CD4-positive, alpha-beta T cell treated with Interleukin-2 at 100 ng/mL for 4 hours (primary cell): Measurements from ENCODE around the gene HACE1.
A peak's percentile ranks its signal among the peaks of the same experiment; 100 is the strongest.
"Not testable (repeated sequence)": the region's sequence is repeated elsewhere in the genome, so short reads cannot be mapped to it uniquely, and the experiment has no call there.

ENCODE experiments used
- DNase-seq: peaks from one replicate; pipeline ENCODE4 v3.0.0-alpha.2; 2020; ENCODE audit warnings: low spot score

The HACE1 gene

DNA sequence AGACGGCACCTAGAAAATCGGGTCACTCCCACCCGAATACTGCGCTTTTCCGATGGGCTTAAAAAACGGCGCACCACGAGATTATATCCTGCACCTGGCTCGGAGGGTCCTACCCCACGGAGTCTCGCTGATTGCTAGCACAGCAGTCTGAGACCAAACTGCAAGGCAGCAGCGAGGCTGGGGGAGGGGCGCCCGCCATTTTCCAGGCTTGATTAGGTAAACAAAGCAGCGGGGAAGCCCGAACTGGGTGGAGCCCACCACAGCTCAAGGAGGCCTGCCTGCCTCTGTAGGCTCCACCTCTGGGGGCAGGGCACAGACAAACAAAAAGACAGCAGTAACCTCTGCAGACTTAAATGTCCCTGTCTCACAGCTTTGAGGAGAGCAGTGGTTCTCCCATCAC is 122.2 kb downstream of the HACE1 start:
- DNase-seq = not testable (repeated sequence)

GRCh38 chr6:104736545-104736944 is 123.2 kb downstream of the HACE1 start:
- no peak for DNase-seq

DNA sequence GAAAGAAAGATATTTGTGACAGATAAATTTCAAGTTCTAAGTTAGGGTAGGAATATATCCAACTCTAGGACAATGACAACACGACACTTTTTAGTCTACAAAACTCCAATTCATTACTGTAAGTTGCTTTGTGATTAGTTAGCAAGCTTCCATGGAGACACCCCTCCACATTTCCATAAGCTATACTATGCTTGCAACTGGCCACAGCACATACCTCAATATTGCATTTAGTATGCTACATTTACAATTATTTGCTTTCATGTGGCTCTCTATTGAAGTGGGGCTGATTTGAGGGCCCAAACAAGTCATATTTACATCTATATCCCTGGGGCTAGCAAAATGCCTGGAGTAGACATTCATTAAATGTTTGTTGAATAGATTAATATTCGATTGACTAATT is 129.3 kb downstream of the HACE1 start:
- no peak for DNase-seq

- DNase-seq = no peak
Observed at GRCh38 chr6:104729433-104729832, 130.3 kb downstream of the HACE1 start.

DNA sequence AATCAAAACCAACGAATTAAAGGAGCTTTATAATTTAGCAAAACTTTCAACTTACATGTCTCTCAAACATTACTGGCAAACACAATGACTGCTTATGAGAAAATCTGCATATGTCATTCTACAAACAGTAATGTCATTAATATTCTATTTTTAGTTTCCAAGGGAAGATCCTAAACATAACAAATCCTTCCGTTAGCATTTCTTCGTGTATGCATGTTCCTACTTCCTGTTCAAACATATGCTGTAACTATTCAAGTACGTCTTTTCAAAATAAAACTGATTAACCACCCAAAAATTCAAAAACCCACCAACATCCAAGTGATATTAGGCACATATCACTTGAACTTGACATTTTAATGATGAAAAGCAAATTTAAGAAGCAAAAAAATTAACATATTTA is 131.3 kb downstream of the HACE1 start:
- DNase-seq = no peak

DNA sequence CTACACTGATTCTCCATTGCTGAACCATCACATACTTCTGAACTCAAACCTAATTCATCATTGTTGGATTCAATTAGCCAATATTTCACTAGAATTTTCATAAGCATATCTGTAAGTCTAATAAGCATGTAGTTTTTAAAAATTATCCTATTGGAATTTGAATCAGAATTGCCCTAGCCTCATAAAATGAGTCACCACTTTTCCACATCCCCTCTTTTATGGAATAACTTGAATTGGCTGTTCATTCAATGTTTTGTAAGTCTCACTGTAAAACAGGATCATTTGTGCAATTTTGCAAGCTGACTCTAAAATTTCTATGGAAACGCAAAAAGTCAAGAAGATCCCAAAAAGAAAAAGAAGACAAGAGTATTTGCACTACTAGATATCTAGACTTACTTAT is 141.0 kb downstream of the HACE1 start:
- no peak for DNase-seq

DNA sequence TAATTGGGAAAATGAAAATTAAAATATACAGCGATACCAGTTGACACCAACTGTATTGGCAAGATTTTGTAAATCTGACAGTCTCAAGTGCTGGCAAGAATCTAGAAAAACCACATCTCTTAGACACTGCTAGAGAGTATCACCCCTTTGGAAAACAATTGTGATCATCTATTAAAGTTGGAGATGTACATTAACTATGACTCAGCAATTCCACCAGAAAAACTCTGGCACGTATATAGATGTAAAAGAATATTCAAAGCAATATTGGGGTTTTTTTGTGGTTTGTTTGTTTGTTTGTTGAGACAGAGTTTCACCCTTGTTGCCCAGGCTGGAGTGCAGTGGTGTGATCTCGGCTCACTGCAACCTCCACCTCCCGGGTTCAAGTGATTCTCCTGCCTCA is 142.9 kb downstream of the HACE1 start:
- DNase-seq = no peak

- no peak for DNase-seq
Observed at GRCh38 chr6:104714796-104715195, 144.9 kb downstream of the HACE1 start.

GRCh38 chr6:104713982-104714381 is 145.7 kb downstream of the HACE1 start:
- no peak for DNase-seq

- DNase-seq = no peak
Observed at GRCh38 chr6:104711371-104711770, 148.3 kb downstream of the HACE1 start.

DNA sequence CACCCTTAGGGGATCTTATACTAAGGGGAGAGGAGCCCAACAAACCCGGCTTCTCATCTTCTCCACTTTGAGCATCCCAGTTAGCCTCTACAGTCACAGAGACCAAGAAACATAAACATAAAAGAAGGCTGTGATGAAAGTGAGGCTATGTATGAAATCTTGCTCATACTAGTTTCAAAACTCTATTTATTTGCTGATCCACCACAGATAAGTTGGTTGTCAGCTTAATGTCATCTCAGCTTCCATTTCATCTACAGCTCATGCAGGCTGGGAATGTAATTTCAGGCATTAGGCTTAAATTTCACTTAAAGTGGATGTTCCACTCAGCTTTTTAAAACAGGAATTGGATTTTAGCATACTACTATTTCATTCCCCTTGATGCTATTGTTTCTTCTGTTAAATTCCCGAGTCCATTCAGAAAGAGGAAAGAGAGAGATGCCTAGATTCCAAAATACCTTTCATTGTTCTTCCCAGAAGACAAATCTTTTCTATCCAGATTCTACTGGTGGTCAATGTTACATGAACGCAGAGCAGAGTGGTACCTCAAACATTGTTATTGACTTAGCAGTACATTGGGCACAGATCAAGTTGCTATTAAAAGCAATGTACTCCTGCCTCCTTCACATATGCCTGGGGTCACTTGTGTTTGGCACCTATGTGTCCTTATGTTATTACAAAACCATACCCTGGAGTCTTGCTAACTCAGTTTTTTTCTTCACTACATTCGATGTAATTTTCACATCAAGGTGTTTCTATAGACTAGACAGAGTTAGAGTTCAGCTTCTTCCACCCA is 149.0 kb downstream of the HACE1 start:
- no peak for DNase-seq

GRCh38 chr6:104705916-104706442 is 153.7 kb downstream of the HACE1 start:
- no peak for DNase-seq

- peak; percentile 46 for DNase-seq
Observed at GRCh38 chr6:104705095-104705707, 154.5 kb downstream of the HACE1 start.

DNA sequence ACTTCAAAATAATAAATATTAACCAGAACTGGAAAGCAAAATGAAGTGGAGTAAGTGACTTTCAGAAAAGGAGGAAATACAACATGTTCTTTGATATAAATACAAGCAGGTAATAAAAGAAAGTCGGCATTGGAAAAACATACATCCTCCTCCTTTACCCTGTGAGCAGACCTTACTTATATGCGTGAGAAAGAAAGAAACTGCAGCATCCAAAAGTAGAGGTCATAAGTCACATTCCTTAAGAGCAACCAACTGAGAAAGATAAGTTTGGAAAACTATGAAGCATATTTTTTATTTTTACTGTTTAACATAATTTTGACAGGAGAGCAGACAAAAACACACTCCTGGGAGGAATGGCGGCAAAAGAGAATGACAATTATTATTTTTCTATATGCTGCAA is 155.5 kb downstream of the HACE1 start:
- no peak for DNase-seq

GRCh38 chr6:104702126-104702841 is 157.4 kb downstream of the HACE1 start:
- no peak for DNase-seq

GRCh38 chr6:104700371-104701185 is 159.1 kb downstream of the HACE1 start:
- no peak for DNase-seq

DNA sequence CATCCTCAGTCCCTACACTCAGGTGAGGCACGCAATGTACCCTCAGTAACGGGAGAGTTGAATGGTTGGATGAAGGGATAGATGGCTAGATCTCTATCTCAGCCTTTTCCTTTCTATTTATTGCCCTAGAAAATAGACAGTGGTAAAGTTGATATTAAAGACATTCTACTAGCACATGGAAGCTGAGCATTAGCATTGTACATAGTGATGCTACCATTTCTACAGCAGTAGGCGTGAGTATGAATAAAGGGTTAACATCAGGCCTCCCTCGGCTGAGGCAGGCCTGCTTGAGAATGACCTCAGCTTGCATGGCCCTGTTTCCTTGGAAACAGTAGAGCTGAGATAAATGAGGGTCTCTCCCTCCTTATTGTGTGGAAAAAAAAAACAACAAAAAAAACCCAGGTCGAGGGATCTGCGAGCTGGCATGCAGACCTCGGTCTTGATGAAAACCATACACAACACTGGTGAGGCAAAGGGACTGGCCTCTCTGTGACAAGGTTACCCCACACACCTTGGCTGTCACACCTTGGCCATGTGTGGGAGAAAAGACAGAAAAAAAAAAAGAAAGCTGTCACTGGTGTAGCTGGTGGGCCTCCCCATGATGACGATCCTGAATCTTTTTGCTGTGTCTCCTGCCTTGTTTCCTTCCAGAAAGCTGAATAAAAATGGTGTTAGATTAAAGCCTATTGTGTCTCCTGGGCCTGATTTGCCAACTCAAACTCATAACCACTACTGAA is 160.0 kb downstream of the HACE1 start:
- no peak for DNase-seq

DNA sequence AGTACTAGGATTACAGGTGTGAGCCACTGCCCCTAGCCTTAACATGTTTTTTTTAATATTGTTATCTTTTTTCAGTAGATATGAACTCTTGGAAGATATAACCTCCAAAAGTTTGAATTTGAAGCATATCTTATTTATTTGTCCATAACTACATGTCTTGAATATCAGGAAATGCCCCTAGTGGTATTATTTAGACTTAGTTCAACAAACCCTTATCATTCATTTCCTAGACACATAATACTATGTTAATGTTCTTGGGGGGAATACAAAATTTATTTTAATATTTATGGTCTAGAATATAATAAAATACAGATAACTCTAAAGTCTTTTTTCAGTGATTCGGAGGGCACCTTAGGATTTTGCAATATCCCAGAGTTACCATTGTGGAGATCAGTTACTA is 160.7 kb downstream of the HACE1 start:
- no peak for DNase-seq

- no peak for DNase-seq
Observed at GRCh38 chr6:104692008-104692407, 167.7 kb downstream of the HACE1 start.

GRCh38 chr6:104689551-104690205 is 170.0 kb downstream of the HACE1 start:
- no peak for DNase-seq
